Epithelial cell of prostate (primary cell): ENCODE measurements around the gene RCHY1.
"Not testable (repeated sequence)": the region's sequence is repeated elsewhere in the genome, so short reads cannot be mapped to it uniquely, and the experiment has no call there.

ENCODE experiments used
- DNase-seq: peaks from one replicate; pipeline ENCODE4 v3.0.0-alpha.2; 2011; ENCODE audit warnings: low read depth, low spot score
- H3K27ac ChIP-seq: fragments of 450-650 bp; 2 replicates; pipeline ENCODE4 v1.5.1; 2017; ENCODE audit warnings: mild to moderate bottlenecking

Gene RCHY1

GRCh38 chr4:75514131-75514948 lies at the start of gene RCHY1, which contains the start of gene THAP6:
Gene RCHY1 (minus strand): TSS chr4:75514403. CDS start chr4:75514286, 117 bp downstream.
Gene THAP6 (plus strand): TSS chr4:75514473. CDS start chr4:75515453, 980 bp downstream.
- DNase-seq, result peak; percentile 43
- peak within 1 kb of the TSS; percentile 88 for H3K27ac ChIP-seq

- peak; percentile 20 for DNase-seq
- no peak overlapping the region for H3K27ac ChIP-seq
Measured at GRCh38 chr4:75561789-75562188, 47.6 kb upstream of the RCHY1 start.

GRCh38 chr4:75557696-75558095 lies 43.5 kb upstream of the RCHY1 start:
- DNase-seq, result no peak
- no peak overlapping the region for H3K27ac ChIP-seq

GRCh38 chr4:75555294-75556164 lies 41.3 kb upstream of the RCHY1 start, which contains the start of gene ODAPH:
Gene ODAPH (plus strand): TSS chr4:75556066. CDS start chr4:75556083, 17 bp downstream.
- peak within 1 kb of the TSS; percentile 41 for H3K27ac ChIP-seq
- peak; percentile 60 for DNase-seq

GRCh38 chr4:75552452-75552851 lies 38.2 kb upstream of the RCHY1 start:
- DNase-seq, result no peak
- no peak overlapping the region for H3K27ac ChIP-seq

- H3K27ac ChIP-seq, result no peak overlapping the region
- no peak for DNase-seq
Measured at GRCh38 chr4:75549019-75549418, 34.8 kb upstream of the RCHY1 start.

GRCh38 chr4:75547647-75548387 lies 33.6 kb upstream of the RCHY1 start:
- DNase-seq, result no peak

GRCh38 chr4:75545526-75545925 lies 31.3 kb upstream of the RCHY1 start:
- DNase-seq, result no peak
- H3K27ac ChIP-seq, result no peak overlapping the region

More at GRCh38 chr4:75547647-75548387, 33.6 kb upstream of the RCHY1 start:
- H3K27ac ChIP-seq, result no peak overlapping the region

GRCh38 chr4:75544870-75545269 lies 30.7 kb upstream of the RCHY1 start:
- no peak for DNase-seq
- H3K27ac ChIP-seq, result no peak overlapping the region

- DNase-seq, H3K27ac ChIP-seq: not testable (repeated sequence)
Measured at GRCh38 chr4:75544220-75544619, 30.0 kb upstream of the RCHY1 start.

GRCh38 chr4:75542824-75543223 lies 28.6 kb upstream of the RCHY1 start:
- peak overlapping the region; percentile 54 for H3K27ac ChIP-seq
- DNase-seq, result peak; percentile 96

GRCh38 chr4:75537308-75537707 lies 23.1 kb upstream of the RCHY1 start:
- not testable (repeated sequence) for H3K27ac ChIP-seq, DNase-seq

GRCh38 chr4:75533926-75534325 lies 19.7 kb upstream of the RCHY1 start:
- H3K27ac ChIP-seq, DNase-seq: not testable (repeated sequence)

GRCh38 chr4:75533339-75533887 lies 19.2 kb upstream of the RCHY1 start:
- not testable (repeated sequence) for H3K27ac ChIP-seq, DNase-seq

GRCh38 chr4:75531536-75532143 lies 17.4 kb upstream of the RCHY1 start:
- not testable (repeated sequence) for H3K27ac ChIP-seq, DNase-seq

GRCh38 chr4:75530556-75531322 lies 16.5 kb upstream of the RCHY1 start:
- no peak overlapping the region for H3K27ac ChIP-seq
- no peak for DNase-seq

- no peak overlapping the region for H3K27ac ChIP-seq
- DNase-seq, result no peak
Measured at GRCh38 chr4:75527482-75527881, 13.3 kb upstream of the RCHY1 start.

GRCh38 chr4:75525910-75526309 lies 11.7 kb upstream of the RCHY1 start:
- no peak overlapping the region for H3K27ac ChIP-seq
- no peak for DNase-seq

GRCh38 chr4:75525086-75525485 lies 10.9 kb upstream of the RCHY1 start:
- H3K27ac ChIP-seq, result no peak overlapping the region
- DNase-seq, result no peak
